ENCODE results near the gene KCNIP1.

The KCNIP1 gene

GRCh38 chr5:170622933-170623332, 119.1 kb downstream of the KCNIP1 start:
- Histone ChIP-seq H3K27me3 (no peaks in the 10 kb centered on the region), H3K9ac (no peak overlapping the region), H3K9me3 (no peaks in the 10 kb centered on the region), H3K27ac (no peak overlapping the region), H4K20me1 (no peaks in the 10 kb centered on the region), H3K36me3 (no peaks in the 10 kb centered on the region), H3K4me1 (peaks cover 2% of the 10 kb centered on the region), H3K4me2 (no peak overlapping the region), H3K4me3 (no peak overlapping the region)
- TF ChIP-seq Cebpa-rat (IDR thresholded peaks at IDR 0.05) = no peak

- H3K4me1 ChIP-seq = no peaks in the 10 kb centered on the region
- no peak overlapping the region for H3K4me2 ChIP-seq
Observed at GRCh38 chr5:170623576-170624181, 119.9 kb downstream of the KCNIP1 start.

GRCh38 chr5:170625221-170626165, 121.7 kb downstream of the KCNIP1 start:
- Histone ChIP-seq H3K4me3 (no peak overlapping the region), H3K4me2 (no peak overlapping the region), H3K4me1 (no peaks in the 10 kb centered on the region), H4K20me1 (no peaks in the 10 kb centered on the region), H3K27ac (no peak overlapping the region), H3K27me3 (no peaks in the 10 kb centered on the region), H3K36me3 (no peaks in the 10 kb centered on the region), H3K9ac (no peak overlapping the region), H3K9me3 (no peaks in the 10 kb centered on the region)
- TF ChIP-seq Cebpa-rat (IDR thresholded peaks at IDR 0.05) = no peak

More at GRCh38 chr5:170623576-170624181, 119.9 kb downstream of the KCNIP1 start:
- no peak overlapping the region for H3K4me3 ChIP-seq
- no peaks in the 10 kb centered on the region for H4K20me1 ChIP-seq
- no peaks in the 10 kb centered on the region for H3K27me3 ChIP-seq
- TF ChIP-seq Cebpa-rat (IDR thresholded peaks at IDR 0.05) = no peak
- no peaks in the 10 kb centered on the region for H3K9me3 ChIP-seq
- no peak overlapping the region for H3K9ac ChIP-seq
- H3K27ac ChIP-seq = no peak overlapping the region
- no peaks in the 10 kb centered on the region for H3K36me3 ChIP-seq

GRCh38 chr5:170626507-170627150, 122.8 kb downstream of the KCNIP1 start:
- no peak overlapping the region for H3K9ac ChIP-seq
- no peaks in the 10 kb centered on the region for H3K27me3 ChIP-seq
- no peak for TF ChIP-seq Cebpa-rat (IDR thresholded peaks at IDR 0.05)
- no peak overlapping the region for H3K4me2 ChIP-seq
- H3K36me3 ChIP-seq = no peaks in the 10 kb centered on the region
- no peaks in the 10 kb centered on the region for H4K20me1 ChIP-seq
- H3K4me1 ChIP-seq = no peaks in the 10 kb centered on the region
- no peak overlapping the region for H3K27ac ChIP-seq
- H3K9me3 ChIP-seq = no peaks in the 10 kb centered on the region
- H3K4me3 ChIP-seq = no peak overlapping the region

- no peaks in the 10 kb centered on the region for H4K20me1 ChIP-seq
- no peak overlapping the region for H3K9ac ChIP-seq
- no peak overlapping the region for H3K4me3 ChIP-seq
- no peaks in the 10 kb centered on the region for H3K4me1 ChIP-seq
- TF ChIP-seq Cebpa-rat (IDR thresholded peaks at IDR 0.05) = no peak
- H3K27me3 ChIP-seq = no peaks in the 10 kb centered on the region
- no peaks in the 10 kb centered on the region for H3K9me3 ChIP-seq
- H3K27ac ChIP-seq = no peak overlapping the region
- H3K36me3 ChIP-seq = no peaks in the 10 kb centered on the region
- H3K4me2 ChIP-seq = no peak overlapping the region
Observed at GRCh38 chr5:170627271-170627670, 123.5 kb downstream of the KCNIP1 start.

- no peaks in the 10 kb centered on the region for H4K20me1 ChIP-seq
- H3K36me3 ChIP-seq = no peaks in the 10 kb centered on the region
- H3K4me1 ChIP-seq = no peaks in the 10 kb centered on the region
- no peaks in the 10 kb centered on the region for H3K9me3 ChIP-seq
- no peak overlapping the region for H3K4me2 ChIP-seq
- no peak overlapping the region for H3K4me3 ChIP-seq
- no peak overlapping the region for H3K27ac ChIP-seq
- TF ChIP-seq Cebpa-rat (IDR thresholded peaks at IDR 0.05) = no peak
- no peaks in the 10 kb centered on the region for H3K27me3 ChIP-seq
- H3K9ac ChIP-seq = no peak overlapping the region
Observed at GRCh38 chr5:170628028-170628427, 124.2 kb downstream of the KCNIP1 start.

- TF ChIP-seq Cebpa-rat (IDR thresholded peaks at IDR 0.05) = no peak
- Histone ChIP-seq H3K27me3 (no peaks in the 10 kb centered on the region), H3K9me3 (no peaks in the 10 kb centered on the region), H4K20me1 (no peaks in the 10 kb centered on the region), H3K36me3 (no peaks in the 10 kb centered on the region), H3K27ac (no peak overlapping the region), H3K9ac (no peak overlapping the region), H3K4me1 (peaks cover 3% of the 10 kb centered on the region), H3K4me3 (no peak overlapping the region), H3K4me2 (no peak overlapping the region)
Observed at GRCh38 chr5:170628691-170629565, 125.1 kb downstream of the KCNIP1 start.

- Histone ChIP-seq H3K9me3 (no peaks in the 10 kb centered on the region), H3K27me3 (no peaks in the 10 kb centered on the region), H3K4me3 (no peak overlapping the region), H3K27ac (no peak overlapping the region), H3K4me1 (peaks cover 11% of the 10 kb centered on the region), H3K9ac (no peak overlapping the region), H4K20me1 (no peaks in the 10 kb centered on the region), H3K4me2 (no peak overlapping the region), H3K36me3 (no peaks in the 10 kb centered on the region)
- TF ChIP-seq Cebpa-rat (IDR thresholded peaks at IDR 0.05) = no peak
Observed at GRCh38 chr5:170629566-170630175, 125.9 kb downstream of the KCNIP1 start.

GRCh38 chr5:170630226-170630625, 126.4 kb downstream of the KCNIP1 start:
- no peak overlapping the region for H3K27ac ChIP-seq
- no peaks in the 10 kb centered on the region for H3K27me3 ChIP-seq
- peaks cover 11% of the 10 kb centered on the region for H3K4me1 ChIP-seq
- H3K4me2 ChIP-seq = no peak overlapping the region
- H3K9me3 ChIP-seq = no peaks in the 10 kb centered on the region
- no peak overlapping the region for H3K9ac ChIP-seq
- no peaks in the 10 kb centered on the region for H4K20me1 ChIP-seq
- TF ChIP-seq Cebpa-rat (IDR thresholded peaks at IDR 0.05) = no peak
- H3K36me3 ChIP-seq = no peaks in the 10 kb centered on the region
- H3K4me3 ChIP-seq = no peak overlapping the region
